Omental fat pad (tissue), 4 donors: ENCODE data around the gene HVCN1. TPM values are rescaled to one million over a fixed set of nuclear protein-coding genes. Genes with fewer than 3 reads are reported as not detected.

Experiments
- ATAC-seq: fragments of 150-250 bp; one replicate; pipeline ENCODE4 v1.9.1; 2016; ENCODE audit warnings: mild to moderate bottlenecking, moderate library complexity; ENCODE audit not compliant: low FRiP score
- DNase-seq: peaks from one replicate; pipeline ENCODE4 v3.0.0-alpha.2; 2019; ENCODE audit warnings: low spot score
- CTCF ChIP-seq, 3 donors: fragments of 450-650 bp; IDR thresholded peaks; one replicate each; pipeline ENCODE4 v1.5.1; 2016 to 2017; ENCODE audit warnings: antibody characterized with exemption in 3 of 3, mild to moderate bottlenecking in 3 of 3, moderate library complexity in 2 of 3
- total RNA-seq, 4 donors: library from RNA; depleted of rRNA; stranded (reverse); fragments of >200 nt; gene quantifications; one replicate each; pipeline ENCODE4 v1.1.0, GENCODE V29; 2016

Gene HVCN1
- total RNA-seq, 4 donors from 2014 or later = 10.9 to 15.6 (median 12.2) TPM

- DNase-seq (no peak), ATAC-seq (no peak)
- no peak for TF ChIP-seq CTCF (IDR thresholded peaks at IDR 0.05)
Measured at GRCh38 chr12:110638796-110639195, 50.1 kb downstream of the HVCN1 start.

- no peak for DNase-seq
- ATAC-seq = no peak
- TF ChIP-seq CTCF (IDR thresholded peaks at IDR 0.05) = no peak
Measured at GRCh38 chr12:110637869-110638441, 51.0 kb downstream of the HVCN1 start.

GRCh38 chr12:110636516-110636915 is 52.4 kb downstream of the HVCN1 start:
- DNase-seq = no peak
- no peak for TF ChIP-seq CTCF (IDR thresholded peaks at IDR 0.05)
- ATAC-seq = no peak

- DNase-seq = no peak
- TF ChIP-seq CTCF (IDR thresholded peaks at IDR 0.05) = no peak
- no peak for ATAC-seq
Measured at GRCh38 chr12:110635055-110635454, 53.9 kb downstream of the HVCN1 start.

- TF ChIP-seq CTCF (IDR thresholded peaks at IDR 0.05) = no peak
- DNase-seq (no peak), ATAC-seq (no peak)
Measured at GRCh38 chr12:110627500-110628195, 61.3 kb downstream of the HVCN1 start.

GRCh38 chr12:110622582-110622981 is 66.3 kb downstream of the HVCN1 start:
- no peak for TF ChIP-seq CTCF (IDR thresholded peaks at IDR 0.05)
- ATAC-seq (no peak), DNase-seq (no peak)

- DNase-seq (no peak), ATAC-seq (no peak)
- TF ChIP-seq CTCF (IDR thresholded peaks at IDR 0.05) = no peak
Measured at GRCh38 chr12:110619534-110619953, 69.4 kb downstream of the HVCN1 start.
